GM21515 (cell line): ENCODE data around the gene RAI1.

Experiments
- ATAC-seq: cut with Tn5 transposase; IDR thresholded peaks from one replicate; pipeline ENCODE4 v1.9.1; 2021; ENCODE audit not compliant: unreplicated experiment

RAI1 gene

DNA sequence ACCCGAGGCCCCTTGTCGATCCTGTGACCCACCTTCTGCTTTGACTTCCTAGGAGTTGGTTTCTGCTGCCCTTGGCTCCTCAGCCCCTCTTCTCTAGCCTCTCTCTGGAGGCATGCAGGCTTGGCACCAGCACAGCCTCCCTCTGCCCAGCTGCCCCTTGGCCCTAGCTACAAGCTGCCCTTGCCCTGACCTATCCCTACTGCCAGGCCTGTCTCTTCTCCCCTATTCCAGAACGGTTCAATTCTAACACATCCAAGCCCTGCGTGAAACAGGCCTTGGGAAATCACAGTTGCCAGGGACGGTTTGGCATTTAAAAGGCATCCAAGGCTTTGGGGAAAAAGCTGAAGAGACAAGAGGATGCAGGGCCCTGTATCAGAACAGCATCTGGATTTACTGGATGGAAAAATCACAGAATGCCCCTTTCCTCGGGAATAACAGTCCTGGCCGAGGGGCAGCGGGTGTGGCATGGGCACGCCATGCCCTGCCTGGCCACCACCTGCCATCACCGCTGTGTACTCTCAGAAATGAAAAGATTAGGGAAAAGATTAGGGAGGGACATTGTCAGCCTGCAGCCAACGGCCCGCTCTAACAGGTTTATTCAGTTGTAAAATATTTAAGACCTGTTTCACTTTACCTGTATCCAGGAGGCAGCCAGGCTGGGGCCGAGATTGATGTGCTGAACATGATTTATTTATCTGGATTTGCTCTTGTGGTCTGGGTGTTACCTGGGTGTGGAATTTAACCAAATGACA, 15.8 kb downstream of the RAI1 start:
- no peak for ATAC-seq

DNA sequence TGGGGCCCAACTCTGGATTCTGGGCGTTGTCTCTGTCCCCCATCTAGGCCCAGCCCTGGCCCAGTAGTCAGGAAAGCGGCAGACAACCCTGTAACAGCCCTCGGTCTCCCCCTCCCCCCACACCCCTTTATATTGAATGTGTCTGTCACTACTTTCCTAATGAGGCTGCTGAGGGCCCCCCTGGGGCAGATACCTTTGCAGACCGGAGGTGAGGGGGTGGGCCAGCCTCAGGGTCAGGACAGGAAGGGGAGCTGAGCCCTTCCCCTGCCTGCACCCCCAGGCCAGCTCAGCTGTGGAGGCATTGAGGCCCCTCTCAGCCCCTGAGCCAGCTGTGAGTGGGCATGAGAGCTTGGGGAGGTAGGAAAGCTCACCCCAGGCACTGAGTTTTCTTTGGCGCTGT, 17.1 kb downstream of the RAI1 start:
- no peak for ATAC-seq

DNA sequence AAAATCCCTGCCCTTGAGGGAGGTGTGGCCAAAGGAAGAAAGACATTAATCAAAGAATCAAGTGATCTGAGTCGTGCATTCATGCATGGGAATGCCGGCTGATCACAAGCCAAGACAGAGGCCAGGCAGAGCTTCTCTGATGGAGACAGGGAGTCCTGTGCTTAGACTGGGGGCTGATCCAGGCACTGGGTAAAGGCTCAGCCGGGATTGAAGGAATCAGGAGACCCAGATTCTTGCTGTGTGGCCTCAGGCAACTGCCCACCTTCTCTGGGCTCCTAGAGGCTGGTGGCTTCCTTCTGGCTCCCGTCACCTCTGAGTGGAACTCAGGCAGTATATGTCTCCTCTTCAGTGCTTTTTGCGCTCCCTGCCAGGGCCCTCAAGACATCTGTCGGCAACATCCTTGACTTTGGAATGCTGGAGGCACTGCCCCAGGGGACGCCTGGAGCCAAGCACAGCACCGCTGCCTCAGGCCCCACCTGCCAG, 17.7 kb downstream of the RAI1 start:
- no peak for ATAC-seq

DNA sequence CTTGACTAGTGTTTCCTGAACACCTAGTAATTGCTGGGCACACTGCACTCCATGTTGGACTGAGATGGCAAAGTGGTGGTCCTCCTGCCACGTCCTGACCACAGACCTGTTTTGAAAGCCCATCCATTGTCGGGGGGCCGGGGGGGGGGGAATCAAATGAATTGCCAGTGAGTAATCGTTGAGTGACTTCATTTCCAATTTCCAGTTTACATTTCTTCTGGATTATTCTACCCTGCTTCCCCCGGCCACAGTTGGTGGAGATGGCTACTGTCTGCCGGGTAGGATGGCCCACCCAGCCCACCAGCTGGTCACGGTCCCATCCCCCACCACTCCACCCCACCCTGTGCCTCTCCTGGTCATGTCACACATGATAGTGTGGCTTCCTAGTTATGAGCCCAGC, 18.2 kb downstream of the RAI1 start:
- ATAC-seq = no peak

DNA sequence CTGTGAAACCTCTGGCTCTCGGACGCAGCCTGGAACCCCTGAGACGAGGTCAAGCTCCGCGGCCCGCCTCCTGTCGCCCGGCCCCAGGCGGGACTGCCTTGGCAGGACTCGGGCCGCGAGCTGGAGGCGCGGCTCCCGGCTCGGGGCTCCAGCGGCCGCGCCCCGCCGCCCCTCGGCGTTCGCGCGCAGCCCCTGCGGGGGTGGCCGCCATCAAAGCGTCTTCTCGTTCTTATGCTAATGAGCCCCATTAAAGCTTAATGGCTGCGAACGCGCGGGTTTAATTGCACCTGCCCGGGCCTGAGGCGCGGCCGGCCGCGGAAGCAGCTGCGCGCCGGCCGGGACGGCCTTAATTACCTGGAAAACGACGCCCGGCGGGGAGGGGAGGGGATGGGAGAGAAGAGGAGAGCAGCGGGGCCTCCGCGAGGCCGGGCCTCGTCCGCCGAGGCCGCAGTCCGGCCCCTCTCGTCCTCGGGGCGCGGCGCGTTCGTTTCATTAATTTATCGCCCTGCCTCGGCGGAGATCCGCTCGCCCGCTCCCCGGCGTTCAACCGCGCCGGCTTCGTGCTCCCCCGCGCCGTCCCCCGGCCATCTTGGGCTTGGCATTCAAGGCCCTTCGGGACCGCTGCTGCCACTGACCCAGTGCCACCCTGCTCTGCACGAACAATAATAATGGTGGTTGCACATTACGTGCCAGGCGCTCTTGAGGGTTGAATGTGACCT, 19.2 kb downstream of the RAI1 start:
- no peak for ATAC-seq

DNA sequence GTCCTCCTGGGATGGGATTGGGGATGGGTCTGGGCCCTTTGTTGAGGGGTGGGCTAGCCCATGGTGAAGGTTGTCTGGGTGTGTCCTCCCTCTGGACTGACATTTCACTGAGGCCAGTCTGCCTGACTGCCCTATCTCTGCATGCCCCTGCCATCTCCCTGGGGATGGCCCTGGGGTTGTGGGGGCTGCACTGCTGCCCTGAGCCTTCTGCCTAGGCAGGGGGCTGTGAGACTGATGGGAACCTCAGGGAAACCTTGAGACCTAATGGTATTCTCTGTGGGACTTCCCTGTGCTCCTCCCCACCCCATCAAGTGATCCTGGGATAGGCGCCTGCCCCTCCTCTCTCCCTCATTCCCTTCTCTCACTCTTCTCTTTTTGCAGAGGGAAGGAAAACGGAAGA, 19.9 kb downstream of the RAI1 start:
- ATAC-seq = no peak

DNA sequence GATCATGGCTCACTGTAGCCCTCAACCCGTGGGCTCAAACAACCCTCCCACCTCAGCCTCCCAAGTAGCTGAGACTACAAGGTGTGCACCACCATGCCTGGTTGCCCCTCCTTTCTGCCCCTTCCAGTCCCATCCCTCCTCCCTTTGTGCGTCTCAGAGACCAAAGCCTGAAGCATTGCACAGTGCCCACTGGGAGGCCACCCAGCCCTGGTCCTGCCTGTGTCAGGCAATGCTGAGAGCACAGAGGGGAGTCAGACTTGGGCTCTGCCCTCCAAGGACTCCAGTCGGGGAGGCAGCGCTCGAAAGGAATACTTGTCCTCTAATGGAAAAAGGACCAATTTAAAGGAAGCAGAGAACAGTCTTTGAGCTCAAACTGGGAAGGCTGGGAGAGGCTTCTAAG, 20.4 kb downstream of the RAI1 start:
- no peak for ATAC-seq

DNA sequence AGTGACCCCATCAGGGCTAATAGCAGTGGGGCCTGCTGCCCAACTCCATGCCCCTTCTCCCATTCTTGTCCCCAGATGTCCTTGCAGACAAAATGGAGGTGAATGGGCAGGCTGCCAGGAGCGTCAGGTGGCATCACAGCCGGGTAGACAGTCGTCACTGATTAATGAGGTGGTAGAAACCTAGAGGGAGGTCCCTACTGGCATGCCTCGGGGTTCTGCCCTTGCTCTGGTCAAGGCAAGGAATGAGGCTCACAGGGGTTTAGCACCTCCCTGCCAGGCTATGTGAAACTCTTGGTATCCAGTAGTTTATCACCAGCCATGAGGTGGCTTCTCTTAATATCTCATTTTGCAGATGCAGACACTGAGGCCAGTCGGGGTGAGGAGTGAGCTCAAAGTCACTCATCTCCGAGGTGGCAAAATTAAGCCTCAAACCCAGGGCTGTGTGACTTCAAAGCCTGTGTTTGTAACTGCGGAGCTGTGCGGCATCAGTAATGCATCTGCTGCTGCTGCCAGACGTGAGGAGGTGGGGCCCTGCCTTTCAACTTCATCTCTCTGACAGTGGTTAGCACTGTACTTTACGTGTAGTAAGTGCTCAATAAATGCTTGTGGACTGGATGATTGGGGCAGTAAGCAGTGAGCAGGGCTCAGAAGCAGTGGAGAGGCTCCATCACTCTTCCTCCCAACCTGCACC, 21.3 kb downstream of the RAI1 start:
- ATAC-seq = no peak

DNA sequence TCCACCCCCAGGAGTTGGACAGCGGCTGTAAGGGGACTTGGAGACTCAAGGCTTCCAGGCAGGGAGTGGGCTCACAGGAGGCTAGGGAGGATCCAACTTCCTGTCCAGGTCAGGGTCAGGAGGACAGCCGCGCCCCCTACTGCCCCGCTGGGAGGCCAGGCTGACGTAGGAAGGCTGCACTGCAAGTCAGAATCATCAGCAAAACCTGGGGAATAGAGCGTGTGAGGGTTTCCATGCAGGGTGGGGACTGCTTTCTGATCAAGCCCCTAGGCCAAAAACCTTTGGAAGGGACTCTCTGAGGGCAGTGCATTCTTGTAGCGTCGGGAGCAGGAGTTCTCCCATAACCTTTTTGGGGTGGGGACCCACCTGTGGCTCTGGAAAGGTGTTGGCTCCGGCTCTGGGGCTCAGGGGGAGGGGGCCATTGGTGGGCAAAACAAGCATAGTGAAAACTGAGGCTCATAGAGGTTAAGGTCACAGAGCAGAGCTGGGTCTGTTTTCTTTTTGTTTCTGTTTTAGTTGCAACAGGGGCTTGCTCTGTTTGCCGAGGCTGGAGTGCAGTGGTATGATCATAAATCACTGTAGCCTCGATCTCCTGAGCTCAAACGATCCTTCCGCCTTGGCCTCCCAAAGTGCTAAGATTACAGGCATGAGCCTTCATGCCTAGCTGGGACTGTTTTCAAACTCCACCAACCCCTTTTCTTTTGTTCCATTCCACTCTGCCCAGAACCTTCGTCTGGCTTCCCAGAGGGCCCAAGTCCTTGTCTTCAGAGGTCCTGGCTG, 22.1 kb downstream of the RAI1 start:
- ATAC-seq = no peak

DNA sequence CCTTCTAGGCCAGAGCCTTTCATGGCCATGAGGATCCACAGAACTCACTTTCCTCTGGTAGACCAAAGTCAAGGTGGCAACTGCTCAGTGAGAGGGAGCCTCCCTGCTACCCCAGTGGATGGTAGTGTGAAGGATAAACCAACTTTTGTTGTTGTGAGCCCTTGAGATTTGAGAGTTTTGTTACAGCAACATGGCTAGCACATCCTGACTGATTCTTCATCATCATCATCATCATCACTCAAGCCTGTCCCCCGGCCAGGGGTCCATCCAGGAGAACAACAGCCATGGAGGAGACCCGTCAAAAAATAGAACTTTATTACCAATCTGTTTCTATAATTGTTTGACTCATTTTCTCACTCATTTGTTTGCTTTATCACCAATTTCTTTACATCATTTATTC, 23.7 kb downstream of the RAI1 start:
- ATAC-seq = no peak

DNA sequence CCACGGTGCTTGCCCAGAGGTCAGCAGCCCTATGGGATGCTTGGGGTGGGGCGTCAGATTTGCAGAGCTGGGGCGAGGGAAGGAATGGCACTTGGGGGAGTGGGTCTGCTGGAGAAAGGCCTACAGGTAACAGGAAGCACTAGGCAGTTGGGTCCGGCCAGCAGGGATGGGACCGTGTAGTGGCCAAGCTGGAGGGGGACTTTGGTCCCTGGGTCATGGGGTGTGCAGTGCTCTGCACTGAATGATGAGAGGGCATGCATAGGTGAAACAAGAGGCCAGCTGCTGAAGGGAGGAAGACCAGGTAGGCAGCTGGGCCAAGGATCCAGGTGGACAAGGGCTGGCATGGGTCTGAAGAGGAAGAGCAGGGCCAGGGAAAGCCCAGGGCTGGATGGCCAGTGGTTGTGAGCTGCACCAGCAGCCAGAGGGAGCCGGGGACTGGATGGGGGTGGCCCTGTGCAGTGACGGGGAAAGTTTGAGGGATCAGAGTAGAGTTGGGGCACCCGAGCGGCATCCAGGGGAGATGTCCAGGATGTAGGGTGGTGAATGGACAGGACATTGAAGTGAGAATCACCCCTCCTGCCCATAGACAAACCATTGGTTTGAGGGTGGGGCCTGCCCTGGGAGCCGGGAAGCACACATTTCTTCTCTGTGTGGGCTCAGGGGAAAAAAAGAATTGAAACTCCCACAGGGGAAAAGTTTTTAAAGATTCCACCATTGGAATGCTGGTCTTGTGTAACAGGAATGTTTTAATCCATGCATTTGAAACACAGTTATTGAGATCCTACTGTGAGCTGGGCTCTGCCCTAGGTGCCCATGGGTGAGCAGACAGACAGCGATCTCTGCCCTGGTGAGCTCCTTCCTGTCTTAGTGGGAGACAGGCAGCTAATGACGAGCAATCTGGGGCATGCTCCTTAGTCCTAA, 25.1 kb downstream of the RAI1 start:
- ATAC-seq = no peak

DNA sequence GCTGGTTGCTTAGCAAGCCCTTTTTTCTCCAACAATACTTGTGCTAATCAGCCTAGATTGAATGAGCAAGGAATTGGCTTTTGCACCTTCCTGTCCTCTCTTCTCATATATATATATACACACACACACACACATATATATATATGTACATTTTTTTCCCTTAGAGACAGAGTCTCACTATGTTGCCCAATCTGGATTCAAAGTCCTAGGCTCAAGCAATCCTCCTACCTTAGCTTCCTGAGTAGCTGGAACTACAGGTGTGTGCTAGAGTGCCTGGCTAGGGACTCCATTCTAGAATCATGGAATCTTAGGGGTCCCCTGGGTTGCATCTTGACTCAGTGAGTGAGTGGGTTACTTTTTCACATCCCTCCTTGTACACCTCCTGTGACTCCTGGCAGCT, 27.0 kb downstream of the RAI1 start:
- no peak for ATAC-seq

DNA sequence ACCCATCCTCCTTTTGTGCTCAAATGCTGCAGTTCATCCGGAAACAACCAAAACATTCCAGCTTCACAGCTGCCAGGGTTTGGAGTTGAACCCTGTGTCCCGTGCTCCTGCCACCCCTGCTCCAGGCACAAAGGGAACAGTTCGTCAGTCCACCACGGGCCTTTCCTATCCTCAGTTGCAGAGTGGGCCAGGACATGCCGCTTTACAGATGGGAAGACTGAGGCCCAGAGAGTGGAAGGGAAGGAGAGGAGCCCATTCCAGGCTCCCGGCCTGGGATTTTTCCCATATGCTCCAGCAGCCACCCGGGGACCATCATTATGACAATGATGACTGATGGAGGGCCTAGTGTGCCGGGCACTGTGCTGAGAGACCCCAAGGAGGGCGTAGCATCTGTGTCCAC, 27.6 kb downstream of the RAI1 start:
- no peak for ATAC-seq

DNA sequence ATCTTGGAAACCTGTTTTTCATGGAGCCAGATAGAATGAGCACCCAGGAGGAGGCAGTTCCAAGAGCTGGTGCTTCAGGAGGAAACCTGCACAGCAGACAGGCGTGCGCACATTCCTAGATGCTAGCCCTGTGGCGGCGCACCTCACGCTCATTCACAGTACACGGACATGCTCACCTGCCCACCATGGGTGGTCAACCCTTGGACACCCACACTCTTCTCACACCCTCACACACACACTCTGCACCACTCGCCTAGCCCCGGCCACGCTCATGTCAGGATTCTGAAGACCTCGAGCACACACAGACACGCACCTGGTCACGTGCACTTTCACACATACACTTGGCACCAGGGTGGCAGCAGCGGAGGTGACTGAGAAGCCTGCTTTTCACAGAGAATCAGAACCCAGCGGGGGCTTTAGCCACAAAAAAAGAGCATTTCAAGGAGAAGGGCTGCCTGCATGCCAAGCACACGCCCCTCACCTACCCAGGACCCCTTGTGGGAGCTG, 28.6 kb downstream of the RAI1 start:
- no peak for ATAC-seq

DNA sequence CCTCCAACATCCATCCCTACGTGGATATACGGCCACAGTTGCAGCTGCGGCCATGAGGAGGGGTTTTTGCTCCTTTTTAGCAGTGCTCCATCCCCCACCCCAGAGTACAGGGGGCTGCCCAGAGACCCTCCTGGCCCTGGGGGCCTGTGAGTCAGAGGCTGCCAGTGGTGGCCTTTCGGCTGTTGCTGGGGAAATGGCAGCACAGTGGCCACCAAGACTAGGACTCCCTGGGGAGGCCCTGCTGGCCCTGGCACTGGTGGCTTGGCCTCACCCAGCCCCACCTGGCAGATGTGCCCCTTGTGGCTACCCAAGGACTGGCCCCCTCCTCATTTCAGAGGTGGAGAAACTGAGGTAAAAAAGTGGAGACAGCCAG, 29.1 kb downstream of the RAI1 start:
- no peak for ATAC-seq

DNA sequence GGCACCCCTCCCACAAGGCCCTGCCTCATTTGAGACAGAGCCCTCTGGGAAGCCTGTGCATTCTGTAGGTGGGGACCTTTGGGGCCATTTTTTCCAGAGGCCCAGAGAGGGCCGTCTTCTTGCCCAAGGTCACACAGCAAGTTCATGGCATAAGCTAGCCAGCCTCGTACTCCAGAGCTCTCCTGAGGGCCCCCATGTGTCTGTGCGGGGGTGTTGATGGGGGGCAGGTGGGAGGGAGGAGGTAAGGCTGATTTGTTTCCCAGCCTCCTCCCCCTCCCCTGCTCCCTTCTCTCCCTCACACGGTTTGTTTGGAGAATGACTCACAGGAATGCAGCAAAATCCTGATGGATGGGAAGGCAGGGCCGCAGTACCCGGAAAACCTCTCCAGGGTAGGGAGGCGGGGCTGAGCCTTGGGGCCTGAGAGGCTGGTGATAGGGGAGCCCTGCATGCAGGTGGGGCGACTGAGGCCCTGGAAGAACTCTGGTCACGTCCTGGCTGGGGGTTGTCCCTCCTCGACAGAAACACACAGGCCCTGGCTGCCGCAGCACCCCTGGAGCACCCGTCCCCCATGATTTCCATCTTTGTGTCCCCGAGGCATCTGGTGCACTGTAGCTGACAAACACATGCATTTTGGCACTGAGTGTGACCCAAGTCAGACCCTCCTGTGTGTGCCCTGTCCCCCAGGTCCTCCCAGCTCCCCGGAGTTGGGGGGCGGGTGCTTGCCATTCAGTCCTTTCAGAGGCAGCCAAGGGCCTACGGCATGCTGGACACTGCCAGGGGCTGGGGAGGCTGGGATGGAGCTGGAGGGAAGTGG, 29.7 kb downstream of the RAI1 start:
- ATAC-seq = no peak

DNA sequence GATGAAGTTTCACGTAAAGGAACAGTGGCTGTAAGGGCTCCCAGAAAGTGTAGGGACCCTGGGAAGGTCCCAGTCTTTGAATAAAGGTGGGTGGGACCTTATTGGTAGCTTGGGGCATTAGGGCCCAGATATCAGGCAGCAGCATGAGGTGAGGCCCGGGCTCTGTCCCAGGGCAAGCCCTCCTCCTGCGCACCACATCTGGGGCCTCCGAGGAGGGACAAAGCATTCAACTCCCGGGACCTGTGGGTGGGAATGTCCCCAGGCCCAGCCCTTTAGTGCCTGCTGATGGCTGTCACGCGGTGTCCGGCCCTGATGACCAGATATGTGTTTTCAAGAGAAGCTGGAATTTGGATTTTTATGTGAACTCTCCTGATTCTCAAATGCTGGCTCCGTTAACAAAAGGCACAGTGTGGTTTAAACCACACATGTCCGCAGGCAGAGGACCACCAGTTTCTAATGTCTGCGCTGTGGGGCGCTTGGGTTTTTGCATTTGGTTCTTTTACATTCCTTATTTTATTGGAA, 30.4 kb downstream of the RAI1 start:
- ATAC-seq = no peak

DNA sequence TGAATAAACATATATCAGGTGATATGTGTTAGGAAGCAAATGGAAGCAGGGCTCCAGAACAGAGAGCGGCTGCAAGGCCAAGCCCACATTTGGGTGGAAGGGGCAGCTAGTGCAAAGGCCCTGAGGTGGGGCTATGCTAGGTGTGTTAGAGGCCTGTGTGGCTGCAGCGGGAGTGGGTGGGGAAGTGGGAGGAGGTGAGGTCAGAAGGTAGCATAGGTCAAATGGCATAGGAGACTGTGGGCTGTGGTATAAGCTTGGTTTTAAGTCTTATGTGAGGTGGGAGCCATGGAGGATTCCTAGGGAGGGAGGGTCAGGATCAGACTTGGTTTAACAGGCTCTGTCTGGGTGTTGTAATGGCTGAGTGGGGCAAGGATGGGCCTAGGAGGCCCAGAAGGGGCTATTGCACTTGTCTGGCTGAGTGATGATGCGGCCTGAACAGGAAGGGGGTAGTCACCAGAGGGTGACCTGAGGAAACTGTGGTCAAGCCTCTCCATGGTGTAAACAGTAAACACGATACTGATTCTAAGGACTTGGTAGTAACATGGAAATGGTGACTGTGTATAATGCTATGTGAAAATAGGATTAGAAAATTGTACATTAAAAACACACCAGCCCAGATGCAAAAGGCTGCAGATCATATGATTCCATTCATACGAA, 31.1 kb downstream of the RAI1 start:
- peak; percentile 63 for ATAC-seq
